Measurements from ENCODE around the gene MTFP1.
"Not testable (repeated sequence)": the region's sequence is repeated elsewhere in the genome, so short reads cannot be mapped to it uniquely, and the experiment has no call there.

MTFP1 gene, protein sequence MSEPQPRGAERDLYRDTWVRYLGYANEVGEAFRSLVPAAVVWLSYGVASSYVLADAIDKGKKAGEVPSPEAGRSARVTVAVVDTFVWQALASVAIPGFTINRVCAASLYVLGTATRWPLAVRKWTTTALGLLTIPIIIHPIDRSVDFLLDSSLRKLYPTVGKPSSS

DNA sequence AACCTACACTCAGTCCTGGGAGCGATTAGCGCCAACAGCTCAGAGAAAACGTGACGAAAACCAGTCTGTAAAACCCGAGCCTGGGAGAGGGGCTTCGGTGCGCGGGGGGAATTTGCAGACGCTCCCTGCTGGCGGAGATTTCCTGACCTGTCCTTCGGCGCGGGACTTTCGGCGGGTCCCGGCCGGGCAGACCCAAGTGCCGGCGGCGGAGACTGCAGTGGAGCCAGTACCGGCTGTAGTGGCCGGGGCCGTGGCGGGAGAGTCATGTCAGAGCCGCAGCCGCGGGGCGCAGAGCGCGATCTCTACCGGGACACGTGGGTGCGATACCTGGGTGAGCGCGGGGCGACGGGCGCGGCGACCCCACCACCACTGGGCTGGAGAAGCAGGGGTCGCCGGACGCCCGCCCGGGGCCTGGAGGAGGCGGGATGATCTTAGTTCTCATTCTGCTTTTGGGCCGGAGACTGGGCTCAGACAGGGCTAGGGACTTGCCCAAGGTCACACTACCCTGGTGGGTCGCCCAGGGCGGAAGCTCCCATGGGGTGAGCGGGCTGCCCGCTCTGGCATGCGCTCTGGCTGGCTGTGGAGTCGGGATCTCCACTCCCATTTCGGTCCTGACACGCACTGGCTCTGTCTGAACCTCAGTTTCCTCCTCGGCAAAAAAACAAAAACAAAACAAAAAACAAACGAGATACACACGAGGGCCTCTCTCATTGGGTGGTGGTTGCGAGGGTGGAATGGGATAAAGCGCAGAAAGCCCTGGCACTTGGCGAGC is at the start of gene MTFP1:
TSS of gene MTFP1 (plus strand) at position 153 of the 772 bp plus-strand sequence. CDS start at position 265, 112 bp downstream.
- DNase-seq, result peak; percentile 83

DNA sequence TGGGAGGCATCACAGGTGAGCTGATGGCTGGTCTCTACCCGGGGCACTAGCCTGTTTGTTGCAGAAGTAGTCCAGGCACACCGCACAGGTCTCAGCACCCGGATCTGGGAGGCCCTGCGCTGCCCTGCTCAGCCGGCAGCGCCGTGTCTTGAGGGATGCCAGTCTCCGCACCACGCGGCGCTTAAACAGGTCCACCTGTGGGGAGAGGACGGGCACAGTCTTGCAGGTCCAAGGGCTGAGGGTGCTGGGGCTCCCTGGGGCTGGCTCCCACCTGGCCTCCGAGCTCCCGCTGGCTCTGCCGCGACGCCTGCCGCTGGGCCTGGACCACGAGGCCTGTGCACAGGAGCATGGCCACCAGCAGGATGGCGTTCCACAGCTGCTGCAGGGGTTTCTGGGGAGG is 45.6 kb upstream of the MTFP1 start:
- DNase-seq, result no peak

DNA sequence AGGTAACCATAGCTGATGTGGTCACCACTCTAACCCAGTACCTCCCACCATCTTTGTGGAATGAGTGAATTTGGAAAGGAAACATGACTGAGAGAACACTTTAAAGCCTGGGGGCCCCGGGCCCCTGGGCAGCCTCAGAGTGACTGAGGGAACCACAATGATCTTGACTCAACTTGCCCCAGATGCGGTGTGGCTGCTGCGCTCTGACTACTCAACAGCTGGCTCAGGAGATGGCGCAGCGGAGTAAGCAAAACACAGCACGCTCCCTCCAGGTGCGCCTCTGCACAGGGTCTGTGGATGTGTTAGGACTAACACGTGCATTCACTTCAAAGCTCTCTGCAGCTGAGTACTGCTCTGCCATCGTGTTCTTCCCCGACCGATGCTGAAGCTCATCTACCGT is 44.3 kb upstream of the MTFP1 start:
- DNase-seq, result no peak

DNA sequence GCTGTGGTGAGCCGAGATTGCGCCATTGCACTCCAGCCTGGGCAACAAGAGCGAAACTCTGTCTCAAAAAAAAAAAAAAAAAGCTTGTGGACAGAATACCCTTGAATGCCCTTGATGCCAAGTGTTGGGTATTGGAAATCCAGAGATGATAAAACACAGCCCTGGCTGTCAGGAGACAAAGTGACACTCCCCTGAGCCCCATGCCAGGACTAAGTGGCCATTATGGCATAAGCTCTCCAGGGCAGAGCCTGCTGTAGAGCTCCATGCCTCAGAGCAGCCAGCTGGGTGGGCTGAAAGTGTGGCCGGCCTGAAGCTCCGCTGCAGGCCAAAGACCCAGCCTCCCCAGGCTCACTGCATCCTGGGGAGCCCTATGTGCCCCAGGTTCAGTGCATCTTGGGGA is 43.2 kb upstream of the MTFP1 start:
- DNase-seq, result no peak

DNA sequence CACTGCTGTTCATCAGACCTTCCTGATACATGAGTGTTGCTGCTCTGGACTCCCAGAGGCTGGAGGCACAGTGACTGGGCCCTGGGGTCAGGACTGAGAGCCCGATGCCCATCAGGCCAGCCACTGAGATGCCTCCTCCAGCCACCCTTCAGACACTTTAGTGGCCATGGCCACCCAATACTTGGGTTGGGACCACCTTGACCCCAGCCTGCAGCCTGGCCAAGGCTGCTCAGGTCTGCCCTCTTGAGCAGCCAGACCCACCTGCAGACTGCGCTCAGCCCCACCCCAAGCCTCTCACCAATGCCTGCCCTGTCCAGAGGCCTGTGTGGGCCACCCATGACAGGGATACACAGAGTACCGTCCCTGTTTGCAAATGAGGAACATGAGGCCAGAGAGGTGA is 42.5 kb upstream of the MTFP1 start:
- DNase-seq, result no peak

DNA sequence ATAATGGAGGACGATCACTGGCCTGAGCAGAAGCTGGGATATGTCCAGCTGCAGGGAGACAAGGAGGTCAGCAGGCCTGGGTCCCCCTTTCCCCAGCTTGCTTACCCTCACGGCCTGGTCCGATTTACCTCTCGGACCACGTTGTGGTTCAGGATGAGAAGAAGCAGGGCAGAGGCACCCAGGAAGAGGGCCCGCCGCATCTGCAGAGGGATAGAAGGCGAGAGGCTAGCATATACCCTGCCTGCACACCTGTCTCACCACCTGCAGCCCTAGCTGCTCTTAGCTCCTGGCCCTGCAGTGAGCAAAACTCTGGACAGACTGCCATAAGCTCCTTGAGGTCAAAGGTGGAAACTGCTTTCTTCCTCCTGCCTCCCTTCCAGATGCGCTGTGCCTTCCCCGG is 39.6 kb upstream of the MTFP1 start:
- no peak for DNase-seq

DNA sequence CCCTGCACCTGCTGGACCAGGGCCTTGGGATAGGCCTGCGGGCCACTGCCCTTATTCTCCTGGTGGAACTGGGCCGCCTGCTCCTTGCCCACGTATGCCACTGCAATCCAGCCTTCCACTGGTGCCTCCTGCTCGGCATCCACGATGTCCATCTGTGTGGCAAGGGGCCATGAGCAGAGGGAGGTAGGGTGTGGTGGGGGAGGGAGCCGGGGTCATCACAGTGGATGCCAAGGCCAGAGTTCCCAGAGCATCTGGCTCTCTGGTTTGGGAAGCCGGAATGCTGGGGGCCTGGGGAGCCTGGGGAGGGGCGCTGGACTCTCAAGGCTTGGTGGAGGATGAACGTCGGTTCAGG is 39.0 kb upstream of the MTFP1 start:
- no peak for DNase-seq

DNA sequence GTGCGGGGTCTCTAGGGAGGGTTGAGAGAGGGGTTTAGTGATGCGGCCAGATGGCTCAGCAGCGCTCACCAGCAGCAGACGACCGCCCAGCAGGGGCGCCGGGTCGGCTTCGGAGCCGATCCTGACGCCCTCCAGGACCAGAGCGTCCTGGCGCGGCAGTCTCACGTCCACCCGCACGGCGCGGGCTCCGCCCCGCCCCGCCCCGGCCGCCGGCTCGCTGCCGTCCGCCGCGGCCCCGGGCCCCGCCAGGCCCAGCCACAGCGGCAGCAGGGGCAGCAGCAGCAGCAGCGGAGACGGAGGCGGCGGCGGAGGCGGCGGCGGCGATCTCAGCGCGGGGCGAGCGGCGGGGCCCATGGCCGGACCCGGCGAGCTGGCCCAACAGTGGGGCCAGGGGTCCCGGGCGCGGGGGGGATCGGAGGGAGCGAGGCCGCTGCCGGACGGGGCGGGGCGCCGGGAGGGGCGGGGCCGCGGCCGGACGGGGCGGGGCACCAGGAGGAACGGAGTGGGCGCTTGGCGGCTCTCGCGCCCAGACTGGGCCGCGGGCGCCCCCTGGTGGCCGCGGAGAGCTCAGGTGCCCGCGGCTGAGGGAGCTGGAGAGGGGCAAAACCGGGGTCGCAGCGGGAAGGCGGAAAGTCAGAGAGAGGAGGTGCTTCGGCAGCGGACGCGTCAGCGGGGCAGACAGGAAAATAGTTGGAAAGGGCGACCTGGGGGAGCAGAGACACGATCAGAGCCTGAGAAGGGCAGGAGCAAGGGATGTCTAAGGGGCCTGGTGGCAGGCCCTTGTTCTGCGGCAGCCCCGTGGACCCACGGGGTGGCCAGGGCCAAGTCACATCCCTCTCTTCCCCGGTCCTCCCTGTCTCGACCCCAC is 38.4 kb upstream of the MTFP1 start, which contains the start of gene RNF215:
TSS of gene RNF215 (minus strand) at position 452 of the 868 bp plus-strand sequence. CDS start at position 354, 98 bp downstream.
- DNase-seq, result peak; percentile 87

DNA sequence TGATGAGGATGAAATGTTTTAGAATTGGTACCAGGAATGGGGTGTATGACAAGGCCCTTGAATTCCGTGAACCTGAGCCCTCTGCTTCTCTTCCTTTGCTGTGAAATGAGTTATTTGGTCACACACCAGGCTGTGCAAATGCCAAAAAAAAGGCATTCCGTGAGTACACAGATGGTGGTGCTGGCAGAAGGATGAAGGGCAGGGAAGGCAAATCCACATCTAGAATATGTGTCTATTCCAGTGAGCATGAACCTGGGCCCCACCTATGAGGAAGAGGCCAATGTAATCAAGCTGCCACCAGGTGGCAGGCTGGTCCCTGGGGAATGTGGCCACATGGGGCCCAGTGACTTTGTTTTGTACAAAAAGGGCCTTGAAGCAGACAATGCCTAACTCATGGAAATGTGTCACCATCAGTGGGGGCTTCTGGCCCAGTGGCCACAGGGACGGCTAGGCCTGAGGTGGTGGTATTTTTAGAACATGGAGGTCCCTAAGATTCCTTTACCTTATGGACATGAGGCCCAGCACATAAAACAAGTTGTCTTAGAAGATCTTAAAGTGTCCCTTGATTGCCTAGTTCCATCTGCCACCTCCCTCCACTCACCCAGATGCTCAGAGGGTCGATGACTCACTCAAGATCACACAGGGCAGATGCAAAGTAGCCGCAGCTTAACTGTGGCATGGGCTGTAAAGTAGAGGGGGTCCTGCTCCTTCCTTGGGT is 34.4 kb upstream of the MTFP1 start:
- DNase-seq, result peak; percentile 90

DNA sequence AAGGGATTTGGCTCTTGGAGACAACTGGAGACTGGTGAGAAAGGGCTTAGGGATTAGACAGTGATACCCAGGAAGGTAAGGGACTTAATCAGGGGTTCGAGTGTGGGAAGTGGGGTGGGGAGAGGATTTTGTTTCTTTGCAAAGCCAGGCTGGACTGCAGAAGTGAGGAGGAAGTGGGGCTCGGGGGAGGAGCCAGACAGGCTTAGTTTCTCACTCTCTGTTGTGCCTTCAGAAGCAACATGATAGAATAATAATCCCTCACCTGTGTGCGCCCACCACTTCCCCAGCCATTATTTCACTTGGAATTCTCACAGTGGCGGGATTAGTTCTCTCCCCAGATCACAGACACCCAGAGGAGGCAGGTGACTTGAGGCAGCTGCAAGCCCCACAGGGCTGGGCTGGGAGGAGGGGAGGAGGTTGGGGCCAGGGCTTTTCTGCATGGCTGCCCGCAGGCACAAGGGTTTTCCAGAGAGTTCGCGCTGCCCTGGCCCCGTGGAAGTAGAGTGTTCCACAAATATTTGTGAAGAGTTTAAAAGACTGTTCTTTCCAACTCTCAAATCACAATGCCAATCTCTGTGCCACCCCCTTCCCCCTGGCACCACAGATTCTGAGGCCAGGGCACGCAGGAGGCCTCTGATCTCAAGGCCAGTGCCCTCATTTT is 32.8 kb upstream of the MTFP1 start:
- DNase-seq, result peak; percentile 56

DNA sequence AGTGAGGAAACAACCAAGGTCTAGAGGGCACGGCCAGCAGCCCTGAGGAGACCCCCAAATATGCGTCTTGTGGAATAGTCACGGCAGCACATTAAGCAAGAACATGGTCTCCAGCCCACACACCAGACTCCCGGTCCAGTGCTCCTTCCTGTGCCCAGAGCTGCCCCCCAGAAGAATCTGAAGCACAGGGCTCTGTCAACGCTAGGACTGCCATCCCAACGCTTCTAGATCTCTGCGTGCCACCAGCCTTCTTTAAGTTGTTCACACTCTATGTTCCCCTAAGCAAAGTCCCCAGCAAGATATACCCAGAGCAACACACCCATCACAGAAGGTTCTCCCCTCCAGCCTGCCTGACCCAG is 32.3 kb upstream of the MTFP1 start:
- no peak for DNase-seq

DNA sequence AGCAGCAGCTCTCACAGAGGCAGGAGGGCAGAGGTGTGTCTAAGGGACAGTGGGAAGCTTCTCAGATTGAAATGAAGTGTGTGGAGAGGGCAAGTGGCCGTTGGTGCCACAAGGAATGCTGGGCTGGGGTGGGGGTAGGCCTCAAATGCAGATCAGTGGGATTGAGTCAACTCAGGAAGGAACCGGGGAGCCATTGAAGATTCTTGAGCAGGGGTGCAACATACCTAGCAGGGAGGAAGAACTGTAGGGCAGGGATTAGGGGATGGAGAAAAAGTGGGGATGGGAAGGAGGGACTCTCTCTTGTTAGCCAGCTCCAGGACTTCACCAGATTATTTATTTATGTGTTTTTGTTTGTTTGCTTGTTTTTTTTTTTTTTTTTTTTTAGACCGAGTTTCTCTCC is 31.7 kb upstream of the MTFP1 start:
- no peak for DNase-seq

DNA sequence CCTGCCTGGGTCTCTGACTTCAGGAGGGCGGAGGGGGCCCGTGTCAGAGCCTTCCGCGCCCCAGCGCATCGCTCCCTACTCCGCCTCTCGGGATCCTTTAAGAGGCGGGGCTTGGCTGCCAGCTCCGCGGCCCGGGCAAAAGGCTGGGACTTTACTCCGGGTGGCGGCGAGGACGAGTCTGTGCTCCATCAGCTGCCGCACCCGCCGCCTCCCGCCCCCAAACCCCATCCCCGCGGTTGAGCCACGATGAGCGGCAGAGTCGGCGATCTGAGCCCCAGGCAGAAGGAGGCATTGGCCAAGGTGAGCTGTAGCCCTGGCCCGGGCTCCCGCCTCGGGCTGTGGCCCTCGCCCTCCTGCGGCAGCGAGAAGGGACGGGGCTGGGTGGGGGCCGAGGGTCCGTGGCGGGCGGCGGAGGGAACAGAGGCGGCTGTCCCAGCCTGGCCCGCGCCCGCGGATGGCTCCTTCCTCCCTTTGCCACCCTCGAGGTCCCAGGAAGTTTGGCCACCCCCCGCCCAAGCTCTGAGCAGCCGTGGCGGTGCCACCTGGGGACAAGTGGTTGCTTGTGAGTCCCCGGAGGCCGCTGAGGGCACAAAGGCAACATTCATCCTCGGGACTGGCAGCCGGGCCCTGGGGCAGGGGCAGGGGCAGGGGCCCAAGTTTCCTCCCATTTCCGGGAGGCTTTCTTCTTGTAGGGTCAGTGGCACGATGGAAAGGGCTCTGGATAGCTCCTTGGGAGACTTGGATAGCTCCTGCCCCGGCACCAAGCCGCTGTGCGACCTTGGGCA is 28.5 kb upstream of the MTFP1 start, which contains the start of gene SEC14L2:
TSS of gene SEC14L2 (plus strand) at position 148 of the 785 bp plus-strand sequence. CDS start at position 247, 99 bp downstream.
- DNase-seq, result no peak

DNA sequence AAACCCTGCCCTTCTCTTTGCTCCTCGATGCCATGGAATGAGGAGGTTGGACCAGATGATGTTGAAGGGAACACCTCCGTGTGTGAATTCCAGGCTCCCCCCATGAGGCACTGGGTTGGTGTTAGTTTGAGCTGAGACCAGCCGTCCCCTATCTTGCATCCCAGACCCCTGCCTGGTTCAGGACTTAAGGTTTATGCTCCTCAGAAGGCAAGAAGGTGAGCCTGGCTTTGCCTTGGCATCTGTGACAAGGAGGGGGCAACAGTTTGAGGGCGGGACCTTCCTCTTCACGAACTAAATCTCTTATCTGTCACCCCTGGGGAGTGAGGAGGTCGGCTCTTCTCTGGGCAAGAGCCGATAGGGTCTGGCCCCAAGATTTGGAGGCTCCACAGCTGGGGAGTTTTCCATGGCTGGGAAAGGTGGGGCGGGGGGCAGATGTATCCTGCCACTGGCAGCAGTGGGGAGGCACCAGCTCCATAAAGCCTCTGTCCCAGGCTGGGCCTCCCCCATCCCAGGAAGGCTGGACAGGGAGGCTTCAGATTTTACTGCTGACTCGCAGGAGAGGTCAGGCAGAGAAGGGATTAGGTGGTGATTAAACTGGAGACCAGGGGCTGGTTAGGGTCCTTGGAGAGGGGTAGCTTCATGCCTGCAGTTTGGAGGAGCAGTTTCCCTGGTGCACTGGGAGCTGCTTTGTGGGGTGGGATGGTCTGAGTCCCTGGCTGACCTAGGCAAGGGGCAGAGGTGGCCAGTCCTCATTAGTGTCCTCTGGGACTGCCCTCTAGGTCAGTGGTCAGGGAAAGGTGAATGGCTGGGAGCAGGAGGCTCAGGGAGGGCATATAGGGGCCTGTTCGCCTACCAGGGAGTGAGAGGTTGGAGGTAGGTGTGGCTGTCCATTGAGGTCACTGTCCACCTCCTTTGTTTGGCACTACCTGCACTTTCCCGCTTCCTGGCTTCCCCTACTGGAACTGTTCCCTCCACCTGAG is 27.6 kb upstream of the MTFP1 start:
- DNase-seq, result no peak

DNA sequence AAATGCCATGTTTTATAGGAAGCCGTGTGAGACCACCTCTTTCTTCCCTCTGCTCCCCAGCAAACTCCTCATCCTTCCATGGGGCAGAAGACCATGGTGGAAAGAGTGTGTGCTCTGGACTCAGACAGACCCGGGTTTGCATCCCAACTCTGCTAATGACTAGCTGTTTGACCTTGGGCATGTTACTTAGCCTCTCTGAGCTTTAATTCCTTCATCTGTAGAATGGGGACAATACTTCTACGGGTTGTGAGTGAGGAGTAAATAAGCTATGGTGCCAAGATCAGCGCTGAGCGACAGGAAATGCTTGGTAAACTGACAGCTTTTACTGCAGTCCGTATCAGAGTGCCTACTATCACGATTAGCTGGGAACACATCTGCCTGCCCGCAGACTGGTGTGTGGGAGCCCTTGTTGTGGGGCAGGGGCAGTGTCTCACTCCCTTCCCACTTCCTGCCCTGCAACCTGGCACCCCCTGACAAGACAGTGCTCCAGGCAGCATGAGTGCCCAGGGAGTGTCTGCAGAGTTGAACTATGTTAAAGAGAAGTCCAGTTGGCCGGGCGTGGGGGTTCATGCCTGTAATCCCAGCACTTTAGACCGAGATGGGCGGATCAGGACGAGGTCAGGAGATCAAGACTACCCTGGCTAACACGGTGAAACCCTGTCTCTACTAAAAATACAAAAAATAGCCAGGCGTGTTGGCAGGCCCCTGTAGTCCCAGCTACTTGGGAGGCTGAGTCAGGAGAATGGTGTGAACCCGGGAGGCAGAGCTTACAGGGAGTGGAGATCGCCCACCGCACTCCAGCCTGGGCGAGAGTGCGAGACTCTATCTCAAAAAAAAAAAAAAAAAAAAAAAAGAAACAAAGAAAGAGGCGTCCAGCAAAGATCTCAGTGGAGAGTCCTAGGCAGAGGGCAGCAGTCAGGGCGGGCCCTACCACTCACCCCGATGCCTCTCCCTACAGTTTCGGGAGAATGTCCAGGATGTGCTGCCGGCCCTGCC is 26.6 kb upstream of the MTFP1 start:
- peak; percentile 62 for DNase-seq

DNA sequence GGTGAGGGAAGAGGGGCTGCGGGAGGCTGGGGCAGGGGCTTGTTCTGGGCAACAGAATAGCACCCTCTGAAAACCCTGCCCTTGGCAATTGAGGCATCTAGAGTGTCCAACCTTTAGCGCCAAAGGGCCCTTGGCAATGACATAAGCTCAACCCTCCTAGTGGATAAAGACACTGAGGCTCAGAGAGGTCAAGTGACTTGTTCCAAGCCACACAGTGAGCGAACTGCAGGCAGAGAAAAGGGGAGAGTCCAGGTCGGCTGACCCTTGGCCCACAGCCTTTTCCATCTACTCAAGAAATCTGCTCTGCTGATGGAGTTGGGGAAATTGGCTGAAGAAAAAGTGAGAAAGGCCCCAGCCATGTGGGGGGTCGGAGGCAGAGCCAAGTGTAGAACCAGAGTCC is 25.9 kb upstream of the MTFP1 start:
- no peak for DNase-seq

DNA sequence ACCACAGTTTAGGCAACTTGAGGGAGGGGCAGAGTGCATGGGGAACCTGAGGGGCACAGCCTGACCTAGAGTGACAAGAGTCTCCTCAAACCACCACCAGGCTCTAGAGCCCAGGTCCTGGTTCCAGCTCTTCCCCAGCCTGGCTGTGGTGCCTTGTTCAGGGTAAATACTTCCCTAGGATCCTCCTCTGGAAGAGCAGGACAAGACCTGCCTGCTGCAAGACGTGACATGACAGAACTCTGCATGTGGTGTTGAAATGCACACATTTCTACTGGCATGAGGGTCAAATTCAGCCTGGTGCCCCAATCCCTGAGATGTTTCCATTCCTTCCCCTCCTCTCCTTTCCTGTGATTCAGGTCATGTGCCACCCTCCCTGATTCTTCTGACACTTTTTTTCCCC is 25.4 kb upstream of the MTFP1 start:
- no peak for DNase-seq

DNA sequence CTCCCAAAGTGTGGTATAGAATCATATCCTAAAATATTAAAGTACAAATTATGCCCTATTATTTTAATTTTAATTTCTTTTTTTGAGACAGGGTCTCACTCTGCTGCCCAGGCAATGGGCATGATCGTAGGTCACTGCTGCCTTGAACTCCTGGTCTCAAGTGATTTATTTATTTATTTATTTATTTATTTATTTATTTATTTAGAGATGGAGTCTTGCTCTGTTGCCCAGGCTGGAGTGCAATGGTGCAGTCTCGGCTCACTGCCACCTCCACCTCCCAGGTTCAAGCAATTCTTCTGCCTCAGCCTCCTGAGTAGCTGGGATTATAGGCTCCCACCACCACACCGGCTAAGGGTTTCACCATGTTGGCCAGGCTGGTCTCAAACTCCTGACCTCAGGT is 24.5 kb upstream of the MTFP1 start:
- not testable (repeated sequence) for DNase-seq
